ENCODE results near the gene EFEMP1.

The EFEMP1 gene

GRCh38 chr2:55891671-55892094, 31.9 kb downstream of the EFEMP1 start:
- no peak for DNase-seq (ENCODE audit: low read depth)
- TF ChIP-seq MAX (IDR thresholded peaks at IDR 0.05; ENCODE audit: low read depth, low read length) (no peak), CTCF (IDR thresholded peaks at IDR 0.05; ENCODE audit: low read depth, low read length) (no peak), MYC (IDR thresholded peaks at IDR 0.05; ENCODE audit: low read depth, low read length) (no peak), POLR2A (IDR thresholded peaks at IDR 0.05; ENCODE audit: extremely low read depth, insufficient read length) (no peak)
- no peak overlapping the region for H3K4me3 ChIP-seq (ENCODE audit: low read depth, low read length)

- no peak overlapping the region for H3K4me3 ChIP-seq (ENCODE audit: low read depth, low read length)
- no peak for DNase-seq (ENCODE audit: low read depth)
- TF ChIP-seq POLR2A (IDR thresholded peaks at IDR 0.05; ENCODE audit: extremely low read depth, insufficient read length) (no peak), MYC (IDR thresholded peaks at IDR 0.05; ENCODE audit: low read depth, low read length) (no peak), CTCF (IDR thresholded peaks at IDR 0.05; ENCODE audit: low read depth, low read length) (no peak), MAX (IDR thresholded peaks at IDR 0.05; ENCODE audit: low read depth, low read length) (no peak)
Measured at GRCh38 chr2:55888936-55889335, 34.6 kb downstream of the EFEMP1 start.

- TF ChIP-seq MYC (IDR thresholded peaks at IDR 0.05; ENCODE audit: low read depth, low read length) = no peak
- no peak for TF ChIP-seq MAX (IDR thresholded peaks at IDR 0.05; ENCODE audit: low read depth, low read length)
- H3K4me3 ChIP-seq (ENCODE audit: low read depth, low read length) = no peak overlapping the region
- DNase-seq (ENCODE audit: low read depth) = peak; percentile 8
Measured at GRCh38 chr2:55887901-55888624, 35.5 kb downstream of the EFEMP1 start.

GRCh38 chr2:55887351-55887750, 36.2 kb downstream of the EFEMP1 start:
- no peak overlapping the region for H3K4me3 ChIP-seq (ENCODE audit: low read depth, low read length)
- TF ChIP-seq MYC (IDR thresholded peaks at IDR 0.05; ENCODE audit: low read depth, low read length) = no peak
- no peak for DNase-seq (ENCODE audit: low read depth)

GRCh38 chr2:55885944-55886281, 37.7 kb downstream of the EFEMP1 start:
- TF ChIP-seq CTCF (IDR thresholded peaks at IDR 0.05; ENCODE audit: low read depth, low read length) (no peak), POLR2A (IDR thresholded peaks at IDR 0.05; ENCODE audit: extremely low read depth, insufficient read length) (no peak), MAX (IDR thresholded peaks at IDR 0.05; ENCODE audit: low read depth, low read length) (no peak), MYC (IDR thresholded peaks at IDR 0.05; ENCODE audit: low read depth, low read length) (no peak)
- no peak overlapping the region for H3K4me3 ChIP-seq (ENCODE audit: low read depth, low read length)
- DNase-seq (ENCODE audit: low read depth) = no peak

- H3K4me3 ChIP-seq (ENCODE audit: low read depth, low read length) = no peak overlapping the region
- TF ChIP-seq POLR2A (IDR thresholded peaks at IDR 0.05; ENCODE audit: extremely low read depth, insufficient read length) = no peak
- no peak for TF ChIP-seq MAX (IDR thresholded peaks at IDR 0.05; ENCODE audit: low read depth, low read length)
- TF ChIP-seq MYC (IDR thresholded peaks at IDR 0.05; ENCODE audit: low read depth, low read length) = no peak
- TF ChIP-seq CTCF (IDR thresholded peaks at IDR 0.05; ENCODE audit: low read depth, low read length) = no peak
- peak; percentile 51 for DNase-seq (ENCODE audit: low read depth)
Measured at GRCh38 chr2:55885127-55885943, 38.2 kb downstream of the EFEMP1 start.

Data from NB4 (cell line).